GM10847 (cell line): Measurements from ENCODE around the gene TEDC1.

Source experiments
- POLR2A ChIP-seq: IDR thresholded peaks from 2 replicates; pipeline ENCODE4 v1.6.1; 2011; ENCODE audit not compliant: insufficient read length; ENCODE audit errors: extremely low read depth

The TEDC1 gene

GRCh38 chr14:105468621-105469241 lies 22.3 kb upstream of the TEDC1 start:
- no peak for TF ChIP-seq POLR2A

- no peak for TF ChIP-seq POLR2A
These were observed 21.3 kb upstream of the TEDC1 start for GRCh38 chr14:105469456-105470349.

GRCh38 chr14:105470350-105471296 lies 20.4 kb upstream of the TEDC1 start:
- no peak for TF ChIP-seq POLR2A

GRCh38 chr14:105471297-105471821 lies 19.7 kb upstream of the TEDC1 start:
- TF ChIP-seq POLR2A, result no peak

- TF ChIP-seq POLR2A, result no peak
These were observed 19.1 kb upstream of the TEDC1 start for GRCh38 chr14:105471823-105472485.

- TF ChIP-seq POLR2A, result no peak
These were observed 18.5 kb upstream of the TEDC1 start for GRCh38 chr14:105472486-105472991.

GRCh38 chr14:105473033-105473676 lies 17.9 kb upstream of the TEDC1 start:
- no peak for TF ChIP-seq POLR2A

GRCh38 chr14:105473677-105474482 lies 17.2 kb upstream of the TEDC1 start:
- TF ChIP-seq POLR2A, result no peak

- no peak for TF ChIP-seq POLR2A
These were observed 16.4 kb upstream of the TEDC1 start, which contains the start of gene CRIP2 for GRCh38 chr14:105474483-105475268. TSS of gene CRIP2 (plus strand) at chr14:105474821. CDS start at chr14:105474863, 42 bp downstream.

- TF ChIP-seq POLR2A, result no peak
These were observed 15.6 kb upstream of the TEDC1 start for GRCh38 chr14:105475269-105476096.

- TF ChIP-seq POLR2A, result no peak
These were observed 14.8 kb upstream of the TEDC1 start for GRCh38 chr14:105476097-105476830.
